Gastrocnemius medialis (tissue), 4 donors: ENCODE data around the gene ROR1.

Experiments used
- POLR2A ChIP-seq, 2 donors: fragments of 450-650 bp; IDR thresholded peaks; one replicate each; pipeline ENCODE4 v1.6.1; 2017; ENCODE audit warnings: antibody characterized with exemption in 2 of 2, mild to moderate bottlenecking in 2 of 2, moderate library complexity in 2 of 2
- TF ChIP-seq, protein P1 (sequence below), 5 experiments: fragments of 450-650 bp in 3 of 5; fragments of 200-600 bp in 2 of 5; sonication (generic) in 2 of 5; IDR thresholded peaks in 4 of 5; conservative IDR thresholded peaks in 1 of 5; 1 replicate in 4 of 5; 2 replicates in 1 of 5; pipeline ENCODE4 v1.5.1; 2016 to 2019; ENCODE audit warnings: antibody characterized with exemption in 5 of 5, mild to moderate bottlenecking in 3 of 5, moderate library complexity in 3 of 5

DNA sequence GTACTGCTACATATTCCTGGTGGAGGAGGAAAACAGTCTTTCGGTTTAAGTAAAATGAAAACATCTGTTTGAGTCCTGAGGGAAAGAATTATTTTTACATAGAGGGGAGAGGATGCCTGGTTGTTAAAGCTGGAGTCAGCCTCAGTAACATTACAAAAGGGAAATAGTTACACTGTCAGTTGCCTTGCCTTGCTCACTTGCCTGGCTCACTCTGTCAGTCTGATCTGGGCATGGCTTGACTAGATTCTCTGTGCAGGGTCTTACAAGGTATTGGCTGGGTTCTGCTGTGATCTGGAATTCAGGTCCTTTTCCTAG, 421.2 kb downstream of the ROR1 start:
- TF ChIP-seq, protein P1, sequence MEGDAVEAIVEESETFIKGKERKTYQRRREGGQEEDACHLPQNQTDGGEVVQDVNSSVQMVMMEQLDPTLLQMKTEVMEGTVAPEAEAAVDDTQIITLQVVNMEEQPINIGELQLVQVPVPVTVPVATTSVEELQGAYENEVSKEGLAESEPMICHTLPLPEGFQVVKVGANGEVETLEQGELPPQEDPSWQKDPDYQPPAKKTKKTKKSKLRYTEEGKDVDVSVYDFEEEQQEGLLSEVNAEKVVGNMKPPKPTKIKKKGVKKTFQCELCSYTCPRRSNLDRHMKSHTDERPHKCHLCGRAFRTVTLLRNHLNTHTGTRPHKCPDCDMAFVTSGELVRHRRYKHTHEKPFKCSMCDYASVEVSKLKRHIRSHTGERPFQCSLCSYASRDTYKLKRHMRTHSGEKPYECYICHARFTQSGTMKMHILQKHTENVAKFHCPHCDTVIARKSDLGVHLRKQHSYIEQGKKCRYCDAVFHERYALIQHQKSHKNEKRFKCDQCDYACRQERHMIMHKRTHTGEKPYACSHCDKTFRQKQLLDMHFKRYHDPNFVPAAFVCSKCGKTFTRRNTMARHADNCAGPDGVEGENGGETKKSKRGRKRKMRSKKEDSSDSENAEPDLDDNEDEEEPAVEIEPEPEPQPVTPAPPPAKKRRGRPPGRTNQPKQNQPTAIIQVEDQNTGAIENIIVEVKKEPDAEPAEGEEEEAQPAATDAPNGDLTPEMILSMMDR (IDR thresholded peaks at IDR 0.05 in 4 of 5, conservative IDR thresholded peaks at IDR 0.05 in 1 of 5), result no peak
- no peak for TF ChIP-seq POLR2A (IDR thresholded peaks at IDR 0.05)
